GM12891 (cell line): ENCODE data around the gene COX5B.
A peak's percentile ranks its signal among the peaks of the same experiment; 100 is the strongest.

Experiments used
- DNase-seq: peaks from one replicate; pipeline ENCODE4 v3.0.0; 2011; ENCODE audit warnings: low spot score; ENCODE audit not compliant: insufficient read length
- FAIRE-seq: peaks from 2 replicates; lab custom pipeline; 2011; peaks lifted over from hg19 to GRCh38; lab: Jason Lieb, UNC
- PAX5 ChIP-seq: IDR thresholded peaks from 2 replicates; pipeline ENCODE4 v1.6.1; 2011; ENCODE audit warnings: low read length, moderate library complexity, mild to moderate bottlenecking; ENCODE audit not compliant: insufficient read depth, severe bottlenecking
- POLR2A ChIP-seq: IDR thresholded peaks from 2 replicates; pipeline ENCODE4 v1.6.1; 2011; ENCODE audit warnings: low read depth, low read length, control low read depth
- POLR2AphosphoS5 ChIP-seq: IDR thresholded peaks from 2 replicates; pipeline ENCODE4 v1.6.1; 2011; ENCODE audit warnings: low read depth, low read length, control low read depth
- POU2F2 ChIP-seq: IDR thresholded peaks from 2 replicates; pipeline ENCODE4 v1.6.1; 2011; ENCODE audit warnings: low read depth, mild to moderate bottlenecking, control low read depth, low read length, moderate library complexity
- SPI1 ChIP-seq: IDR thresholded peaks from 2 replicates; pipeline ENCODE4 v1.6.1; 2011; ENCODE audit warnings: low read depth, low read length, control low read depth
- TAF1 ChIP-seq: IDR thresholded peaks from 2 replicates; pipeline ENCODE4 v1.6.1; 2011; ENCODE audit warnings: low read depth, low read length, control low read depth

COX5B gene

DNA sequence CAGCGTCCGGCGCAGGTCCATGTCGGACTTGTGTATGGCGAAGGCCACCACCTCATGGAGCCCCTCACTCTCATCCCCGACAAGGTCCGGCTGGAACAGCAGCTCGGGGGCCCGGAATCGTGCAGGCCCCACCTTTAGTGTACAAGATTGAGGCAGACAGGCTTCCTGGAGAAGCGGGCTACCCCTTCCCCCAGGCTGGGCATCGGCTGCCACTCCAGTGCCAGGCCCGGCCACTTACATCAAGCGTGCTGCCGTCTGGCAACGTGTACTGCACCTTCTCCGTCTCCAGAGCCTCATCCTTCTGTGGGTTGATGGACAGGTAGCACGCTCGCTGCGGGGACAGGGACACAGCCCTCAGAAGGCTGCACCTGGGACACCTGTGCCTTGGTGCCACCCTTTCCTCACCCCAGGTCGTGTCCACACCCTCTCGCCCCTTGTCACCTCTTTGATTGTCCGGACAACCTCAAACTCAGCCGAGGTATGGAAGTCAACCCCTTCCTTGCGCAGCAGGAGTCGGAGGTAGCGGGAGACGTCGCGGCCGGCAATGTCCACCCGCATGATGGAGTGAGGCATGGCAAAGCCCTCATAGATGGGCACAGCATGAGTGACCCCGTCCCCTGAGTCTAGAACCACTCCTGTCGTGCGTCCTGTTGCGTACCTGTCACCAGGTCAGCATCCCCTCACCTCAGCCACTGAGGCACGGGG lies 12.3 kb downstream of the COX5B start:
- DNase-seq (no peak), FAIRE-seq (no peak)
- TF ChIP-seq POLR2A (0 out of 2 replicates have a peak, but pooled peaks have one; percentile 47), POU2F2 (no peak)

- DNase-seq (no peak), FAIRE-seq (no peak)
- TF ChIP-seq TAF1 (no peak), PAX5 (no peak), POU2F2 (no peak), POLR2A (no peak), POLR2AphosphoS5 (no peak), SPI1 (no peak)
These were observed 12.9 kb downstream of the COX5B start for GRCh38 chr2:97658691-97659157.

DNA sequence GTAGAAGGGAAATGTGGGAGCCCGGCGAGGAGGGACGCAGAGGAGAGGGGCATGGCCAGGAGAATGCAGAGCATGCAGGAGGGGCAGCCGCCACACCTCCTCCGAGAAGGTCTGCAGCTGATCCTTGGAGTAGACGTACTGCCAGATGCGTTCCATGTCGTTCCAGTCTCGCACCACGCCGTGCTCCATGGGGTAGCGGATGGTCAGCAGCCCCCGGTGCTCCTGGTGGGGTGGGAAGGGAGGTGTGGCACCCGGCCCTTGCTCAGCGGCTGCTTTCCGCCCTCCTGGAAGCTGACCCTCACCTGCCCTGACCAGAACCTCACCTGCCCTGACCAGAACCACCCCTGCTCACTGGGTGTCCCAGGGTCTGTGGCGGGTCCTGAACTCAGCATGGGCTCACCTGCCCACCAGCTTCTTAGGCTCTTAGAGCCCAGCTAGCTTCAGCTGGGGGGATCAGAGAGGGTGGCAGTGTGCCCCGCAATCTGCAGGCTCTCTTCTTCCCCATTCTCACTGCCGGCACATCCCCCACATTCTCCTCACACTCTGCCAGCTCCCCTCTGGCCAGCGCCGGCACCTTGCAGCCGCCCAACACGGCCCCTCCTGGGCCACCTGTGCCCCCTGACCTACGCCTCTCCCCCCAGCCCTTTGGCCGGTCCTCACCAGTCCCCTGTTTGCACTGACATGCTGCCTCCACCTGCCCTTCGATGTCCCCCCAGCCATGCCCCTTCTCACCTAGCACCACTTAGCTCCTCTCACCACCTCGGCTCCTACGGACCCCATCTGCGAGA lies 13.6 kb downstream of the COX5B start:
- TF ChIP-seq SPI1 (no peak), TAF1 (no peak)

DNA sequence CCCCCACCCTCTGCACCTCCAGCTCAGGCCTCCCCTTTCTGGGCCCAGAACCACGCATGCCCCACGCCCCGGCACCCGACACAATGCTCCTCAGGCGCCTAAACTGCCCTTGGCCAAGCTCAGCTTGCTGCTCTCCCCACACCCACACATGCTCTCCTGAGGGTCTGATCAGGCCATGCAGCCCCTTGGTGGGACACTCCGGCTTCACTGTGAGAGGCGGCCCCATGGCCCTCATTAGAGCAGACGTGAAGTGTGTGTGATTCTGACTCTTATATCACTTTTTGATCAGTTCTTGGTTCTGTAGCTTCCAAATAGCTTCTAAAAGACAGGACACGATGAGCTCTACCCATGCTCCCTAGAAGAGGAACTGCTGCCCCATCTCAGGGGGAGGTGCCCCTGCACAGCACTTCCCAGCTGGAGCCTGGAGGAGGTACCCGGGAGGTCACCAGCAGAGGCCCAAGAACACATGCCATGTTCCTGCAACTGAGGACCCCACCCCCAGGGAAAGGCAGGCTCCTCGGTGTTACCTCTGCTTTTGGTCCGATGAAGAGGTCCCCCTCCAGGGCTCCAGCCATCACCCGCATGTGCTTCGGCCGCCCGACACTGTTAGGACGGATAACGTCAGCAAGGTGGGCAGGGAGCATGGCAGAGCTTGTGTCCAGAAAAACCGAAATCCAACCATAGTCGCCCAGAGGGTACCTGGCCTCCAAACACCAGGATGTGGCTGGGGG lies 14.3 kb downstream of the COX5B start:
- FAIRE-seq: no peak
- DNase-seq: no peak
- TF ChIP-seq POU2F2: no peak
- TF ChIP-seq POLR2AphosphoS5: no peak
- TF ChIP-seq POLR2A: no peak
- no peak for TF ChIP-seq TAF1
- no peak for TF ChIP-seq PAX5
- TF ChIP-seq SPI1: no peak

More for the DNA sequence above, 13.6 kb downstream of the COX5B start:
- FAIRE-seq: no peak
- no peak for DNase-seq

DNA sequence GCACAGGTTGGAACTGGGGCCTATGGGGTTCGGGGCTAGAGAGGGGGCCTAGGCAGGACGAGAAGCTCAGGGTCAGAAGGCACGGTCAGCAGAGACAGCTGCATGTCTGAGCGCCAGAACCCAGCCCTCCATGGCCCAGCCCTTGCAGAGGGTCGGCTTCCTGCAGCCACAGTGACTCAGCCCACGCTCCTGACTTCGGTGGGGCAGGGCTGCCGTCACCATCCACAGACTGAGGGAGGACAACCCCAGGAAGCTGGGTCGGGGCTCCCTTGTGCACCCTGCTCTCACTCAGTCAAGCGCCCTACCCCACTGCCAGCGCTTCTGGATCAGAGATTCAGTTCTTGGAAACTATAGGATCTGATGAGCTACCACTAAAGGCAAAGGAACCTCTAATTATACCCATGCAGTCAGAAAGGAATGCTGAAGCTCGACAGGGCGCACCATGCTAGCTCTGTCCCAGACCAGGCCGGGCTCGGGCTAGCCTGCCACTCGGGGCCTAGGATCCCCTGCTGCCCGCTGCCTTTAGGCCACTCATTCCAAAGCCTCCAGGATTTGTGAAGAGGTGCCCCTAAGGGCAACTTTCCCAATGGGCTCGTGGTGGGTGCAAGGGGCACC lies 15.0 kb downstream of the COX5B start:
- FAIRE-seq: no peak

DNA sequence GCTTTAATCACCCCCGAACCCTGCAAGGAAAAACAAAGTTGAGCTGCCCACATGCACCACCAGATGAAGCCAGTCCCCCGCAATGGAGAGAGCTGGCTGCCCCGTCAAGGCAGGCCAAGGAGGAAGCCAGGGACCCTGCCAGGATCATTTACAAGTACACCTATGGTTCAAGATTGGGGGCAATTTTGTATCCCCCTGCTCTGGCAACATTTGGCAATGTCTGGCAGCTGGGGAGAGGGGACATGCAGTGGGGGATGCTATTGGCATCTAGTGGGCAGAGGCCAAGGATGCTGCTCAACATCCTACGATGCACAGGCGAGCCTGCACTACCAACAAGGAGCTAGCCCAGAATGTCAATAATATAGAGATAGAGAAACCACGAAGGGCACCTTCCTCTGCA lies 16.1 kb downstream of the COX5B start:
- TF ChIP-seq POU2F2 (no peak), SPI1 (no peak), POLR2AphosphoS5 (no peak), POLR2A (no peak), PAX5 (no peak), TAF1 (no peak)
- FAIRE-seq: peak; percentile 20
- DNase-seq: no peak

More for the DNA sequence above, 15.0 kb downstream of the COX5B start:
- DNase-seq: no peak
- TF ChIP-seq PAX5: no peak
- no peak for TF ChIP-seq POU2F2
- TF ChIP-seq SPI1: no peak
- TF ChIP-seq TAF1: no peak
- TF ChIP-seq POLR2A: no peak
- TF ChIP-seq POLR2AphosphoS5: no peak

DNA sequence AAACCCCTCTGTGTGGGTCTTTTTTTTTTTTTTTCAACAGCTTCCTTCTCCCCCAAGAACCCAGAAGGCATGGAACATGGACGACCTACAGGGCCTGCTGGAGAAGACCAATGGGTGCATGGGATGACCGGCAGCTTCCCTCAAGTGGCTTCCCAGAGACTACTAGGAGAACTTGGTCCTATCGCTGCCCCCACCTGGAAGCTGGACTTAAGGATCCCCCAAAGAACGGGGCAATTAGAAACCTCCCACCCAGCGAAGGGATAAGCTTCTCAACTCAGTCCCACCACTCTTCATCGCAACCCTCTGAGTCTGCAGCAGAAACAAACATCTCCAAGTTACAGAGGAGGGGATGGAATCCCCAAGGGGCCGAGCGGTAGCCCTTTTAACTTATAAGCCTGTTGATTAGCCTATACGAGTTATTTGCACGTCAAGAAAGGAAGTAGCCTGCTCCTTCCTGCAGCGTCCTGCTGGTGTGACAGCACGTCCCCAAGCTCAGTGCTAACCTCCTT lies 16.6 kb downstream of the COX5B start:
- FAIRE-seq (peak; percentile 60), DNase-seq (no peak)
- TF ChIP-seq SPI1 (0 out of 2 replicates have a peak, but pooled peaks have one; percentile 16), TAF1 (no peak), PAX5 (no peak), POLR2A (0 out of 2 replicates have a peak, but pooled peaks have one; percentile 14), POLR2AphosphoS5 (no peak), POU2F2 (no peak)

- peak; percentile 63 for FAIRE-seq
- TF ChIP-seq POLR2AphosphoS5: peak; percentile 78
- peak; percentile 72 for TF ChIP-seq TAF1
- TF ChIP-seq POU2F2: 0 out of 2 replicates have a peak, but pooled peaks have one; percentile 75
- peak; percentile 36; the same call in 1 of the 2 replicates for TF ChIP-seq POLR2A
- no peak for TF ChIP-seq PAX5
- no peak for TF ChIP-seq SPI1
- peak; percentile 70 for DNase-seq
These were observed 17.2 kb downstream of the COX5B start for GRCh38 chr2:97662895-97663625.

- TF ChIP-seq PAX5 (no peak), POU2F2 (no peak), POLR2A (no peak), TAF1 (no peak; the same call in 1 of the 2 replicates)
- FAIRE-seq (no peak), DNase-seq (no peak)
These were observed 17.7 kb downstream of the COX5B start for GRCh38 chr2:97663626-97663961.
